GM12872 (cell line): Measurements from ENCODE around the gene MCCD1.

ENCODE experiments used
- TF ChIP-seq, protein P1 (sequence below): IDR thresholded peaks from 3 replicates; pipeline ENCODE4 v1.5.1; 2011; ENCODE audit warnings: low read depth, mild to moderate bottlenecking, low read length, moderate library complexity; ENCODE audit not compliant: insufficient read depth

The MCCD1 gene

DNA sequence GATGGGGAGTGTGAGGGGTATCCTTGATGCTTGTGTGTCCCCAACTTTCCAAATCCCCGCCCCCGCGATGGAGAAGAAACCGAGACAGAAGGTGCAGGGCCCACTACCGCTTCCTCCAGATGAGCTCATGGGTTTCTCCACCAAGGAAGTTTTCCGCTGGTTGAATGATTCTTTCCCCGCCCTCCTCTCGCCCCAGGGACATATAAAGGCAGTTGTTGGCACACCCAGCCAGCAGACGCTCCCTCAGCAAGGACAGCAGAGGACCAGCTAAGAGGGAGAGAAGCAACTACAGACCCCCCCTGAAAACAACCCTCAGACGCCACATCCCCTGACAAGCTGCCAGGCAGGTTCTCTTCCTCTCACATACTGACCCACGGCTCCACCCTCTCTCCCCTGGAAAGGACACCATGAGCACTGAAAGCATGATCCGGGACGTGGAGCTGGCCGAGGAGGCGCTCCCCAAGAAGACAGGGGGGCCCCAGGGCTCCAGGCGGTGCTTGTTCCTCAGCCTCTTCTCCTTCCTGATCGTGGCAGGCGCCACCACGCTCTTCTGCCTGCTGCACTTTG lies 46.7 kb downstream of the MCCD1 start, which contains the start of gene TNF:
TNF (plus strand) TSS at position 231 of the 567 bp plus-strand sequence; CDS start at position 408, 177 bp downstream.
- TF ChIP-seq, protein P1, sequence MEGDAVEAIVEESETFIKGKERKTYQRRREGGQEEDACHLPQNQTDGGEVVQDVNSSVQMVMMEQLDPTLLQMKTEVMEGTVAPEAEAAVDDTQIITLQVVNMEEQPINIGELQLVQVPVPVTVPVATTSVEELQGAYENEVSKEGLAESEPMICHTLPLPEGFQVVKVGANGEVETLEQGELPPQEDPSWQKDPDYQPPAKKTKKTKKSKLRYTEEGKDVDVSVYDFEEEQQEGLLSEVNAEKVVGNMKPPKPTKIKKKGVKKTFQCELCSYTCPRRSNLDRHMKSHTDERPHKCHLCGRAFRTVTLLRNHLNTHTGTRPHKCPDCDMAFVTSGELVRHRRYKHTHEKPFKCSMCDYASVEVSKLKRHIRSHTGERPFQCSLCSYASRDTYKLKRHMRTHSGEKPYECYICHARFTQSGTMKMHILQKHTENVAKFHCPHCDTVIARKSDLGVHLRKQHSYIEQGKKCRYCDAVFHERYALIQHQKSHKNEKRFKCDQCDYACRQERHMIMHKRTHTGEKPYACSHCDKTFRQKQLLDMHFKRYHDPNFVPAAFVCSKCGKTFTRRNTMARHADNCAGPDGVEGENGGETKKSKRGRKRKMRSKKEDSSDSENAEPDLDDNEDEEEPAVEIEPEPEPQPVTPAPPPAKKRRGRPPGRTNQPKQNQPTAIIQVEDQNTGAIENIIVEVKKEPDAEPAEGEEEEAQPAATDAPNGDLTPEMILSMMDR = no peak

DNA sequence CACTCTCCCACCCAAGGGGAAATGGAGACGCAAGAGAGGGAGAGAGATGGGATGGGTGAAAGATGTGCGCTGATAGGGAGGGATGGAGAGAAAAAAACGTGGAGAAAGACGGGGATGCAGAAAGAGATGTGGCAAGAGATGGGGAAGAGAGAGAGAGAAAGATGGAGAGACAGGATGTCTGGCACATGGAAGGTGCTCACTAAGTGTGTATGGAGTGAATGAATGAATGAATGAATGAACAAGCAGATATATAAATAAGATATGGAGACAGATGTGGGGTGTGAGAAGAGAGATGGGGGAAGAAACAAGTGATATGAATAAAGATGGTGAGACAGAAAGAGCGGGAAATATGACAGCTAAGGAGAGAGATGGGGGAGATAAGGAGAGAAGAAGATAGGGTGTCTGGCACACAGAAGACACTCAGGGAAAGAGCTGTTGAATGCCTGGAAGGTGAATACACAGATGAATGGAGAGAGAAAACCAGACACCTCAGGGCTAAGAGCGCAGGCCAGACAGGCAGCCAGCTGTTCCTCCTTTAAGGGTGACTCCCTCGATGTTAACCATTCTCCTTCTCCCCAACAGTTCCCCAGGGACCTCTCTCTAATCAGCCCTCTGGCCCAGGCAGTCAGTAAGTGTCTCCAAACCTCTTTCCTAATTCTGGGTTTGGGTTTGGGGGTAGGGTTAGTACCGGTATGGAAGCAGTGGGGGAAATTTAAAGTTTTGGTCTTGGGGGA lies 47.4 kb downstream of the MCCD1 start:
- TF ChIP-seq, protein P1 = no peak

DNA sequence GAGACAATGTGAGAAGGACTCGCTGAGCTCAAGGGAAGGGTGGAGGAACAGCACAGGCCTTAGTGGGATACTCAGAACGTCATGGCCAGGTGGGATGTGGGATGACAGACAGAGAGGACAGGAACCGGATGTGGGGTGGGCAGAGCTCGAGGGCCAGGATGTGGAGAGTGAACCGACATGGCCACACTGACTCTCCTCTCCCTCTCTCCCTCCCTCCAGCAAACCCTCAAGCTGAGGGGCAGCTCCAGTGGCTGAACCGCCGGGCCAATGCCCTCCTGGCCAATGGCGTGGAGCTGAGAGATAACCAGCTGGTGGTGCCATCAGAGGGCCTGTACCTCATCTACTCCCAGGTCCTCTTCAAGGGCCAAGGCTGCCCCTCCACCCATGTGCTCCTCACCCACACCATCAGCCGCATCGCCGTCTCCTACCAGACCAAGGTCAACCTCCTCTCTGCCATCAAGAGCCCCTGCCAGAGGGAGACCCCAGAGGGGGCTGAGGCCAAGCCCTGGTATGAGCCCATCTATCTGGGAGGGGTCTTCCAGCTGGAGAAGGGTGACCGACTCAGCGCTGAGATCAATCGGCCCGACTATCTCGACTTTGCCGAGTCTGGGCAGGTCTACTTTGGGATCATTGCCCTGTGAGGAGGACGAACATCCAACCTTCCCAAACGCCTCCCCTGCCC lies 48.3 kb downstream of the MCCD1 start:
- TF ChIP-seq, protein P1 = no peak

DNA sequence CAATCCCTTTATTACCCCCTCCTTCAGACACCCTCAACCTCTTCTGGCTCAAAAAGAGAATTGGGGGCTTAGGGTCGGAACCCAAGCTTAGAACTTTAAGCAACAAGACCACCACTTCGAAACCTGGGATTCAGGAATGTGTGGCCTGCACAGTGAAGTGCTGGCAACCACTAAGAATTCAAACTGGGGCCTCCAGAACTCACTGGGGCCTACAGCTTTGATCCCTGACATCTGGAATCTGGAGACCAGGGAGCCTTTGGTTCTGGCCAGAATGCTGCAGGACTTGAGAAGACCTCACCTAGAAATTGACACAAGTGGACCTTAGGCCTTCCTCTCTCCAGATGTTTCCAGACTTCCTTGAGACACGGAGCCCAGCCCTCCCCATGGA lies 48.8 kb downstream of the MCCD1 start:
- TF ChIP-seq, protein P1 = no peak

DNA sequence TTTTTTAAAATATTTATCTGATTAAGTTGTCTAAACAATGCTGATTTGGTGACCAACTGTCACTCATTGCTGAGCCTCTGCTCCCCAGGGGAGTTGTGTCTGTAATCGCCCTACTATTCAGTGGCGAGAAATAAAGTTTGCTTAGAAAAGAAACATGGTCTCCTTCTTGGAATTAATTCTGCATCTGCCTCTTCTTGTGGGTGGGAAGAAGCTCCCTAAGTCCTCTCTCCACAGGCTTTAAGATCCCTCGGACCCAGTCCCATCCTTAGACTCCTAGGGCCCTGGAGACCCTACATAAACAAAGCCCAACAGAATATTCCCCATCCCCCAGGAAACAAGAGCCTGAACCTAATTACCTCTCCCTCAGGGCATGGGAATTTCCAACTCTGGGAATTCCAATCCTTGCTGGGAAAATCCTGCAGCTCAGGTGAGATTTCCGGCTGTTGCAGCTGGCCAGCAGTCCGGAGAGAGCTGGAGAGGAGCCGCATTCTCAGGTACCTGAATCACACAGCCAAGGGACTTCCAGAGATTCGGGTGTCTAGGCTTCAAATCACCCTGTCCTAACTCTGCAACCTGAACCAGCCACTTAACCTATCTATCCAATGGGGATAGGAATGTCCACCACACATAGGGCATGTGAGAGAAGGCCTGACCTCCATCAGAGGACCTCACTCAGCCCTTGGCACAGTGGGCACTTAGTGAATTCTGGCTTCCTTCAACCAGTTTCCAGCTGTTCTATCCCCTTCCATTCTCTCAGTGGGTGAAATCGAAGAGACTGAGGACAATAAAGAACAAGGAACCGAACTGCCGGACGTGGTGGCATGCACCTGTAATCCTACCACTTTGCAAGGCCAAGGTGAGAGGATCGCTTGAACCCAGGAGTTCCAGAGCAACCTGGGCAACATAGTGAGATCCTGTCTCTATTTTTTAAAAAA lies 49.7 kb downstream of the MCCD1 start:
- TF ChIP-seq, protein P1 = no peak

DNA sequence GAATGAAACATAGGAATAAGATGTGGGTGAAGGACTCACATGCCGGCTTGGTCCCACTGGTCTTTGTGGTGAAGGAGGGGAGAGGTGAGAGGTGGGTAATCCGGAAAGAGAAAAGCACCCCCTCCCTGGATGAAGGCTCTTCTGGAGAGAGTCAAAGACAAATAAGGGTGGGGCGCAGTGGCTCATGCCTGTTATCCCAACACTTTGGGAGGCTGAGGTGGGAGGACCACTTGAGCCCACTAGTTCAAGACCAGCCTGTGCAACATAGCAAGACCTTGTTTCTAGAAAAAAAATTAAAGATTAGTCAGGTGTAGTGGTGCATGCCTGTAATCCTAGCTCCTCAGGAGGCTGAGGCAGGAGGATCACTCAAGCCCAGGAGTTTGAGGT lies 50.4 kb downstream of the MCCD1 start:
- TF ChIP-seq, protein P1 = no peak
